ENCODE data around the gene TCP11X2. TPM values are rescaled to one million over a fixed set of nuclear protein-coding genes. Genes with fewer than 3 reads are reported as not detected.
"Not testable (repeated sequence)": the region's sequence is repeated elsewhere in the genome, so short reads cannot be mapped to it uniquely, and the experiment has no call there.

TCP11X2 gene
- total RNA-seq (2022) (not detected in 2 replicates), Bru-seq, nascent RNA (not detected), BruChase-seq, experiment 1, labeled RNA remaining after a 2-hour chase (not detected), BruChase-seq, experiment 2, labeled RNA remaining after a 6-hour chase (not detected)
- long read RNA-seq: 0 reads

DNA sequence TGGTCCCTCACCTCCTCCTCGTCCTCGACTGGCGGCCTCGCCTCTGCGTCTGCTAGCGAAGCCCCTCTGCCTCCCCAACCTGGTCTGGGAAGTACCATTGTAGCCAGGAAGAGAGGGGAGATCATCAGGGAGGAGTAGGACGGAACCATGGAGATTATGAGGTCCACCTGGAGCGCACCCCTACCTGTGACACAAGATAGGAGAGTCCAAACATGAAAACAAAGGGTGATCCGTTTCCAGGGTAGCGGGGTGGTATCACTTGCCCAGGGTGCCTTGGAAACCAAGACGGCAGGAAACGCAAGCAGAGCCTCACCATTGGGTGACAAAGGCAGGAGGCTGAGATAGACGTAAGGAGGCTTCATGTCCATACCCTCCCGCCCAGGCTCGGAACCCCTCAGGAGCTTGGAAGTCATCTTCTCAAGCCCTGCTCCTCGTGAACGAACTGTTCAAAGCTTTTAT is at the start of gene TCP11X2:
Gene TCP11X2 (minus strand): TSS at position 51 of the 459 bp plus-strand sequence.
- H3K4me1 Mint-ChIP-seq (ENCODE audit: low read depth, unreplicated experiment); BruUV-seq (replicated peaks); POLR2A ChIA-PET: not testable (repeated sequence)

DNA sequence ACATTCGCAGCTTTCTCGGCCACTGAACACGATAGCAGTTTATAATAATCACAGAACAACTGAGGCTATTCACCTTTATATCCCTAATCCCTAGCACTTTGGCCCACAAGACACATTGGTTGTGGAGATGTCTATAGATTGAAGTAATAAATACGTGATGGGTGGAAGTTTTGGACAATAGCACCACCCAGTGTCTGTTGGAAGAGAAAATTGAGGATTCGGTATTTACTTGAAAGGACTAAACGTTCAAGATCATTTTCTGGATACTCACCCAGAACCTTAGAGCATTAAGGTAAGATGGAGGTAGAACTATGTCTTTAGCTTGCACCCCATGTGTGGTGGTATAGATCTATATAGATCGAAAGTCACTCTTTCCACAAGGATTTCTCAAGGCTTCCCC is 45.7 kb upstream of the TCP11X2 start:
- ChIA-PET CTCF (no interaction called here), POLR2A (no interaction called here)
- intact Hi-C loops (cut with micrococcal nuclease; ENCODE audit: unreplicated experiment): loop anchor here (10.0 kb wide), 1 partner anchor 347 kb away; no protein-coding TSS in a partner anchor
- no peak for DNase-seq
- H3K27ac Mint-ChIP-seq (ENCODE audit: unreplicated experiment): no peak overlapping the region
- no peaks in the 10 kb centered on the region for H3K27me3 ChIP-seq (replicated peaks; ENCODE audit: control insufficient read depth, insufficient read depth, low read length)
- no peak overlapping the region for H3K4me3 ChIP-seq (ENCODE audit: low read depth, low read length)
- TF ChIP-seq, protein P1, sequence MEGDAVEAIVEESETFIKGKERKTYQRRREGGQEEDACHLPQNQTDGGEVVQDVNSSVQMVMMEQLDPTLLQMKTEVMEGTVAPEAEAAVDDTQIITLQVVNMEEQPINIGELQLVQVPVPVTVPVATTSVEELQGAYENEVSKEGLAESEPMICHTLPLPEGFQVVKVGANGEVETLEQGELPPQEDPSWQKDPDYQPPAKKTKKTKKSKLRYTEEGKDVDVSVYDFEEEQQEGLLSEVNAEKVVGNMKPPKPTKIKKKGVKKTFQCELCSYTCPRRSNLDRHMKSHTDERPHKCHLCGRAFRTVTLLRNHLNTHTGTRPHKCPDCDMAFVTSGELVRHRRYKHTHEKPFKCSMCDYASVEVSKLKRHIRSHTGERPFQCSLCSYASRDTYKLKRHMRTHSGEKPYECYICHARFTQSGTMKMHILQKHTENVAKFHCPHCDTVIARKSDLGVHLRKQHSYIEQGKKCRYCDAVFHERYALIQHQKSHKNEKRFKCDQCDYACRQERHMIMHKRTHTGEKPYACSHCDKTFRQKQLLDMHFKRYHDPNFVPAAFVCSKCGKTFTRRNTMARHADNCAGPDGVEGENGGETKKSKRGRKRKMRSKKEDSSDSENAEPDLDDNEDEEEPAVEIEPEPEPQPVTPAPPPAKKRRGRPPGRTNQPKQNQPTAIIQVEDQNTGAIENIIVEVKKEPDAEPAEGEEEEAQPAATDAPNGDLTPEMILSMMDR (IDR thresholded peaks at IDR 0.05; ENCODE audit: insufficient read depth in 1 of 2, low read depth in 1 of 2, low read length in 1 of 2, severe bottlenecking in 1 of 2, unreplicated experiment in 1 of 2): no peak
- peaks cover 9% of the 10 kb centered on the region for H3K4me1 Mint-ChIP-seq (ENCODE audit: low read depth, unreplicated experiment)
- BruUV-seq (replicated peaks): no TSS peak
- no peaks in the 10 kb centered on the region for H3K9me3 ChIP-seq
- no peaks in the 10 kb centered on the region for H3K27me3 Mint-ChIP-seq (ENCODE audit: insufficient read depth, unreplicated experiment)
- H3K36me3 Mint-ChIP-seq (ENCODE audit: insufficient read depth, unreplicated experiment): no peaks in the 10 kb centered on the region
- H3K4me1 ChIP-seq: peaks cover 6% of the 10 kb centered on the region; the same call in 1 of the 2 replicates
- H3K9me3 Mint-ChIP-seq (ENCODE audit: unreplicated experiment): no peaks in the 10 kb centered on the region
- no peaks in the 10 kb centered on the region for H3K36me3 ChIP-seq (ENCODE audit: control insufficient read depth, insufficient read depth, low read length)
- no peak overlapping the region for H3K4me3 Mint-ChIP-seq (ENCODE audit: unreplicated experiment)

More for the DNA sequence above, at the start of gene TCP11X2:
- H3K27ac Mint-ChIP-seq (ENCODE audit: unreplicated experiment); H3K4me1 ChIP-seq; intact Hi-C loops (cut with micrococcal nuclease; ENCODE audit: unreplicated experiment); H3K4me3 Mint-ChIP-seq (ENCODE audit: unreplicated experiment); CTCF ChIA-PET; H3K27me3 Mint-ChIP-seq (ENCODE audit: insufficient read depth, unreplicated experiment); H3K36me3 ChIP-seq (ENCODE audit: control insufficient read depth, insufficient read depth, low read length); H3K36me3 Mint-ChIP-seq (ENCODE audit: insufficient read depth, unreplicated experiment); H3K9me3 Mint-ChIP-seq (ENCODE audit: unreplicated experiment); H3K27me3 ChIP-seq (replicated peaks; ENCODE audit: control insufficient read depth, insufficient read depth, low read length); H3K9me3 ChIP-seq; H3K4me3 ChIP-seq (ENCODE audit: low read depth, low read length); DNase-seq: not testable (repeated sequence)

DNA sequence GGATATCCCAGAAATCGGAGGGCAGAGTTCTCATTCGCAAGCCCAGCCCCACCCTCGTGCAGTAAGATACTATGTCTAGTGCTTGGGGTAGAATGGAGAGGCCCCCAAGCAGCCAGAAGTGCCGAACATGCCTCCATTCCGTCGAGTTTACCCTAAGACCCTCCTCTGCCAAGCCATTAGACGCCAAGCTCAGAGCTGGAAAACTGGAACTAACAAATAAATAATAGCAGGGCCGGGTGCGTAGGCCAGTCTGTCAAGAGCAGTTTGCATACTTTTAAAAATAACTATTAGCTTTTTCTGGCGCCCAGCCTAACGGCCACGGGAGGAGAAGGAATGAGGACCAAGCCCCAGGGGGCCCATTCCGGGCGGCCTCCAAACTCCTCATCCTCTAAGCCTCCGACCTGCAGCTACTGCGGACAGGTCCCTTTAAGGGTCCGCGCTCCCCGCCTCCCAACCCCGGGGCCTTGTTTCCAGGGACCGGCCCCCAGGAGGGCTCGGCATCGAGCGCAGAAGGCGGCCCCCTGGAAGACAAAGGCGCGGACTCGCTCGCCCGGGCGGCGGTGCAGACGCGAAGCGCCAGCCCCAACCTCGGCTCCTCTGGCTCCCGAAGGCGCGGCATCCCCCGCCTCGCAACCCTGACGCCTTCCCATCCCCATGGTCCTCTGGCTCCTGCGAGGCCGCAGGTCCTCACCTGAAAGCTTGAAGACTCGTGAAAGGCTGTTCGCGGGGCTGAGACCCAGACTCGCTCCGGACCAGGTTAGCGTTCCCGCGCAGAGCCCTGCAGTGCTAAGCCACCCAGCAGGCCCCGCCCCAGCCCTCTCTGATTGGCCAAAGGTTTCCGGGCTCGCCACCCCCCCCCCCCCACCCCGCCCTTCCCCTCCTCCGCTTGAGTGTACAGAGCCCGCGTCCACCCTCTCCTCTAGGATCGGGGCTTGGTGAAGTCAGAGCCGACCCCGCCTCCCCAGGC is 44.6 kb upstream of the TCP11X2 start, which contains the start of gene TMSB15A:
Gene TMSB15A (minus strand): TSS at position 765 of the 967 bp plus-strand sequence.
- H3K27ac Mint-ChIP-seq (ENCODE audit: unreplicated experiment): no peak within 1 kb of the TSS
- TF ChIP-seq, protein P1 (IDR thresholded peaks at IDR 0.05; ENCODE audit: insufficient read depth in 1 of 2, low read depth in 1 of 2, low read length in 1 of 2, severe bottlenecking in 1 of 2, unreplicated experiment in 1 of 2): no peak
- Histone ChIP-seq H3K4me1 (peaks cover 6% of the 10 kb centered on the region; the same call in 1 of the 2 replicates), H3K4me3 (ENCODE audit: low read depth, low read length) (no peak within 1 kb of the TSS), H3K27me3 (replicated peaks; ENCODE audit: control insufficient read depth, insufficient read depth, low read length) (no peaks in the 10 kb centered on the region), H3K9me3 (no peaks in the 10 kb centered on the region), H3K36me3 (ENCODE audit: control insufficient read depth, insufficient read depth, low read length) (no peaks in the 10 kb centered on the region)
- peaks cover 9% of the 10 kb centered on the region for H3K4me1 Mint-ChIP-seq (ENCODE audit: low read depth, unreplicated experiment)
- no peaks in the 10 kb centered on the region for H3K27me3 Mint-ChIP-seq (ENCODE audit: insufficient read depth, unreplicated experiment)
- H3K9me3 Mint-ChIP-seq (ENCODE audit: unreplicated experiment): no peaks in the 10 kb centered on the region
- no peak for DNase-seq
- no peaks in the 10 kb centered on the region for H3K36me3 Mint-ChIP-seq (ENCODE audit: insufficient read depth, unreplicated experiment)
- no peak within 1 kb of the TSS for H3K4me3 Mint-ChIP-seq (ENCODE audit: unreplicated experiment)
- ChIA-PET CTCF (interaction anchor here (0.6 kb wide), 1 partner anchor 334 kb away, joined by 3 read pairs; no protein-coding TSS in a partner anchor), POLR2A (no interaction called here)
- BruUV-seq (replicated peaks): no TSS peak
- intact Hi-C loops (cut with micrococcal nuclease; ENCODE audit: unreplicated experiment): loop anchor here (10.0 kb wide), 1 partner anchor 349 kb away; no protein-coding TSS in a partner anchor

Measured in Caco-2 (cell line).